Effector memory CD8-positive, alpha-beta T cell (primary cell): Measurements from ENCODE around the gene PRPS2.

Source experiments
- ATAC-seq: fragments of 150-1000 bp; cut with Tn5 transposase; replicated peaks from 2 replicates; pipeline ENCODE4 v1.10.0; 2021; ENCODE audit warnings: mild to moderate bottlenecking, moderate library complexity
- DNase-seq, 3 experiments: peaks; one replicate each; pipeline ENCODE4 v3.0.0; 2021
- H3K27ac Mint-ChIP-seq, 2 donors: one replicate each; pipeline ENCODE4 v1.8.0; 2022; ENCODE audit warnings: mild to moderate bottlenecking in 2 of 2, mixed read lengths in 2 of 2, moderate library complexity in 2 of 2
- H3K27me3 Mint-ChIP-seq, 2 donors: one replicate each; pipeline ENCODE4 v1.8.0; 2022; ENCODE audit warnings: mixed read lengths in 2 of 2
- H3K36me3 Mint-ChIP-seq: one replicate; pipeline ENCODE4 v1.8.0; 2022; ENCODE audit warnings: mild to moderate bottlenecking, moderate library complexity, mixed read lengths; ENCODE audit not compliant: insufficient read depth
- H3K4me1 Mint-ChIP-seq, 2 donors: one replicate each; pipeline ENCODE4 v1.8.0; 2022; ENCODE audit warnings: low read depth in 2 of 2, mixed read lengths in 2 of 2
- H3K4me3 Mint-ChIP-seq, 2 donors: one replicate each; pipeline ENCODE4 v1.8.0; 2022; ENCODE audit warnings: mild to moderate bottlenecking in 2 of 2, mixed read lengths in 2 of 2, moderate library complexity in 2 of 2
- H3K9me3 Mint-ChIP-seq, 2 donors: one replicate each; pipeline ENCODE4 v1.8.0; 2022; ENCODE audit warnings: mixed read lengths in 2 of 2

The PRPS2 gene

GRCh38 chrX:12789976-12790375 lies 1.2 kb upstream of the PRPS2 start:
- peaks cover 12% of the 10 kb centered on the region in 2 donors for H3K4me1 Mint-ChIP-seq
- ATAC-seq (no peak), DNase-seq (no peak)
- no peaks in the 10 kb centered on the region for H3K27me3 Mint-ChIP-seq
- H3K36me3 Mint-ChIP-seq = no peaks in the 10 kb centered on the region
- H3K27ac Mint-ChIP-seq = peak overlapping the region in 1 of 2 donors; percentile 86
- H3K9me3 Mint-ChIP-seq = no peaks in the 10 kb centered on the region
- H3K4me3 Mint-ChIP-seq = peak overlapping the region; percentile 82 to 86

- peaks cover 3% of the 10 kb centered on the region for H3K36me3 Mint-ChIP-seq
- no peaks in the 10 kb centered on the region for H3K9me3 Mint-ChIP-seq
- peak overlapping the region; percentile 82 to 86 for H3K4me3 Mint-ChIP-seq
- DNase-seq (peak in 1 of 3 experiments; percentile 2), ATAC-seq (peak; percentile 27)
- H3K27ac Mint-ChIP-seq = peak overlapping the region; percentile 82 to 86
- H3K4me1 Mint-ChIP-seq = peaks cover 12 to 15% of the 10 kb centered on the region in 2 donors
- H3K27me3 Mint-ChIP-seq = no peaks in the 10 kb centered on the region
These were observed 341 bp upstream of the PRPS2 start for GRCh38 chrX:12790885-12791256.

GRCh38 chrX:12792711-12793110 lies 1.5 kb downstream of the PRPS2 start:
- ATAC-seq = no peak
- H3K27ac Mint-ChIP-seq = peak overlapping the region in 1 of 2 donors; percentile 49
- H3K36me3 Mint-ChIP-seq = peaks cover 3% of the 10 kb centered on the region
- no peaks in the 10 kb centered on the region for H3K9me3 Mint-ChIP-seq
- peaks cover 12 to 15% of the 10 kb centered on the region in 2 donors for H3K4me1 Mint-ChIP-seq
- H3K4me3 Mint-ChIP-seq = peak overlapping the region; percentile 75 to 86
- no peaks in the 10 kb centered on the region for H3K27me3 Mint-ChIP-seq
- DNase-seq = no peak

GRCh38 chrX:12794654-12795053 lies 3.4 kb downstream of the PRPS2 start:
- Mint-ChIP-seq H3K4me1 (peaks cover 12 to 15% of the 10 kb centered on the region in 2 donors), H3K27me3 (no peaks in the 10 kb centered on the region), H3K4me3 (no peak overlapping the region), H3K9me3 (no peaks in the 10 kb centered on the region), H3K36me3 (peaks cover 3% of the 10 kb centered on the region), H3K27ac (no peak overlapping the region)
- no peak for DNase-seq
- no peak for ATAC-seq

- no peak overlapping the region for H3K27ac Mint-ChIP-seq
- DNase-seq = no peak
- peaks cover 11% of the 10 kb centered on the region for H3K36me3 Mint-ChIP-seq
- peaks cover 3 to 6% of the 10 kb centered on the region in 2 donors for H3K4me1 Mint-ChIP-seq
- H3K9me3 Mint-ChIP-seq = no peaks in the 10 kb centered on the region
- H3K4me3 Mint-ChIP-seq = no peak overlapping the region
- no peak for ATAC-seq
- H3K27me3 Mint-ChIP-seq = no peaks in the 10 kb centered on the region
These were observed 7.4 kb downstream of the PRPS2 start for GRCh38 chrX:12798601-12799000.

GRCh38 chrX:12799118-12799517 lies 7.9 kb downstream of the PRPS2 start:
- Mint-ChIP-seq H3K27ac (no peak overlapping the region), H3K36me3 (peaks cover 11% of the 10 kb centered on the region), H3K4me1 (peaks cover 3% of the 10 kb centered on the region in 2 donors), H3K4me3 (no peak overlapping the region), H3K9me3 (no peaks in the 10 kb centered on the region), H3K27me3 (no peaks in the 10 kb centered on the region)
- ATAC-seq (no peak), DNase-seq (no peak)

GRCh38 chrX:12802741-12803140 lies 11.5 kb downstream of the PRPS2 start:
- Mint-ChIP-seq H3K27me3 (no peaks in the 10 kb centered on the region), H3K9me3 (no peaks in the 10 kb centered on the region), H3K36me3 (peaks cover 26% of the 10 kb centered on the region), H3K4me1 (peaks cover 0 to 3% of the 10 kb centered on the region in 2 donors), H3K4me3 (no peak overlapping the region), H3K27ac (peak overlapping the region in 1 of 2 donors; percentile 54)
- no peak for DNase-seq
- no peak for ATAC-seq

GRCh38 chrX:12804655-12805054 lies 13.4 kb downstream of the PRPS2 start:
- peaks cover 29% of the 10 kb centered on the region for H3K36me3 Mint-ChIP-seq
- H3K9me3 Mint-ChIP-seq = no peaks in the 10 kb centered on the region
- H3K4me3 Mint-ChIP-seq = no peak overlapping the region
- peaks cover 0 to 3% of the 10 kb centered on the region in 2 donors for H3K4me1 Mint-ChIP-seq
- H3K27me3 Mint-ChIP-seq = no peaks in the 10 kb centered on the region
- ATAC-seq (no peak), DNase-seq (no peak)
- no peak overlapping the region for H3K27ac Mint-ChIP-seq

- Mint-ChIP-seq H3K27ac (no peak overlapping the region), H3K9me3 (no peaks in the 10 kb centered on the region), H3K4me1 (peaks cover 0 to 3% of the 10 kb centered on the region in 2 donors), H3K27me3 (no peaks in the 10 kb centered on the region), H3K4me3 (no peak overlapping the region), H3K36me3 (peaks cover 29% of the 10 kb centered on the region)
- no peak for ATAC-seq
- no peak for DNase-seq
These were observed 14.1 kb downstream of the PRPS2 start for GRCh38 chrX:12805333-12805732.

GRCh38 chrX:12811658-12812057 lies 20.4 kb downstream of the PRPS2 start:
- H3K27ac Mint-ChIP-seq = peak overlapping the region in 1 of 2 donors; percentile 16
- H3K4me1 Mint-ChIP-seq = no peaks in the 10 kb centered on the region
- ATAC-seq (no peak), DNase-seq (no peak)
- peaks cover 12% of the 10 kb centered on the region for H3K36me3 Mint-ChIP-seq
- H3K9me3 Mint-ChIP-seq = no peaks in the 10 kb centered on the region
- no peaks in the 10 kb centered on the region for H3K27me3 Mint-ChIP-seq
- H3K4me3 Mint-ChIP-seq = no peak overlapping the region

- Mint-ChIP-seq H3K27me3 (no peaks in the 10 kb centered on the region), H3K36me3 (peaks cover 6% of the 10 kb centered on the region), H3K27ac (no peak overlapping the region), H3K4me3 (no peak overlapping the region), H3K4me1 (no peaks in the 10 kb centered on the region), H3K9me3 (no peaks in the 10 kb centered on the region)
- DNase-seq (peak; percentile 15 to 29 (median 22)), ATAC-seq (peak; percentile 56)
These were observed 23.2 kb downstream of the PRPS2 start for GRCh38 chrX:12814420-12814819.

- H3K9me3 Mint-ChIP-seq = no peaks in the 10 kb centered on the region
- H3K4me1 Mint-ChIP-seq = no peaks in the 10 kb centered on the region
- no peak overlapping the region for H3K27ac Mint-ChIP-seq
- no peak overlapping the region for H3K4me3 Mint-ChIP-seq
- no peak for DNase-seq
- peaks cover 4% of the 10 kb centered on the region for H3K36me3 Mint-ChIP-seq
- ATAC-seq = no peak
- no peaks in the 10 kb centered on the region for H3K27me3 Mint-ChIP-seq
These were observed 26.3 kb downstream of the PRPS2 start for GRCh38 chrX:12817528-12817927.

GRCh38 chrX:12819222-12819621 lies 28.0 kb downstream of the PRPS2 start:
- H3K36me3 Mint-ChIP-seq = peaks cover 9% of the 10 kb centered on the region
- H3K27me3 Mint-ChIP-seq = no peaks in the 10 kb centered on the region
- no peaks in the 10 kb centered on the region for H3K9me3 Mint-ChIP-seq
- DNase-seq (no peak), ATAC-seq (no peak)
- H3K4me3 Mint-ChIP-seq = no peak overlapping the region
- H3K4me1 Mint-ChIP-seq = no peaks in the 10 kb centered on the region
- H3K27ac Mint-ChIP-seq = no peak overlapping the region

- peaks cover 9% of the 10 kb centered on the region for H3K36me3 Mint-ChIP-seq
- no peak overlapping the region for H3K27ac Mint-ChIP-seq
- no peak for DNase-seq
- H3K27me3 Mint-ChIP-seq = no peaks in the 10 kb centered on the region
- H3K4me1 Mint-ChIP-seq = no peaks in the 10 kb centered on the region
- H3K4me3 Mint-ChIP-seq = no peak overlapping the region
- no peaks in the 10 kb centered on the region for H3K9me3 Mint-ChIP-seq
- no peak for ATAC-seq
These were observed 29.5 kb downstream of the PRPS2 start for GRCh38 chrX:12820737-12821136.

- no peak for ATAC-seq
- Mint-ChIP-seq H3K27ac (no peak overlapping the region), H3K4me3 (no peak overlapping the region)
These were observed 33.7 kb downstream of the PRPS2 start for GRCh38 chrX:12824944-12825343.

More at GRCh38 chrX:12824944-12825343, 33.7 kb downstream of the PRPS2 start:
- Mint-ChIP-seq H3K4me1 (no peaks in the 10 kb centered on the region), H3K36me3 (peaks cover 5% of the 10 kb centered on the region), H3K27me3 (no peaks in the 10 kb centered on the region), H3K9me3 (no peaks in the 10 kb centered on the region)
- no peak for DNase-seq
